Esophagus squamous epithelium (tissue), 4 donors: Measurements from ENCODE around the gene ADAMTS13.

Source experiments
- POLR2A ChIP-seq, 4 donors: fragments of 450-650 bp; IDR thresholded peaks; one replicate each; pipeline ENCODE4 v1.6.1; 2017; ENCODE audit warnings: antibody characterized with exemption in 4 of 4, mild to moderate bottlenecking in 4 of 4, moderate library complexity in 3 of 4
- TF ChIP-seq, protein P1 (sequence below), 6 experiments: fragments of 450-650 bp in 4 of 6; fragments of 200-600 bp in 2 of 6; sonication (generic) in 2 of 6; IDR thresholded peaks; one replicate each; pipeline ENCODE4 v1.5.1; 2016 to 2019; ENCODE audit warnings: antibody characterized with exemption in 6 of 6, mild to moderate bottlenecking in 4 of 6, moderate library complexity in 4 of 6

DNA sequence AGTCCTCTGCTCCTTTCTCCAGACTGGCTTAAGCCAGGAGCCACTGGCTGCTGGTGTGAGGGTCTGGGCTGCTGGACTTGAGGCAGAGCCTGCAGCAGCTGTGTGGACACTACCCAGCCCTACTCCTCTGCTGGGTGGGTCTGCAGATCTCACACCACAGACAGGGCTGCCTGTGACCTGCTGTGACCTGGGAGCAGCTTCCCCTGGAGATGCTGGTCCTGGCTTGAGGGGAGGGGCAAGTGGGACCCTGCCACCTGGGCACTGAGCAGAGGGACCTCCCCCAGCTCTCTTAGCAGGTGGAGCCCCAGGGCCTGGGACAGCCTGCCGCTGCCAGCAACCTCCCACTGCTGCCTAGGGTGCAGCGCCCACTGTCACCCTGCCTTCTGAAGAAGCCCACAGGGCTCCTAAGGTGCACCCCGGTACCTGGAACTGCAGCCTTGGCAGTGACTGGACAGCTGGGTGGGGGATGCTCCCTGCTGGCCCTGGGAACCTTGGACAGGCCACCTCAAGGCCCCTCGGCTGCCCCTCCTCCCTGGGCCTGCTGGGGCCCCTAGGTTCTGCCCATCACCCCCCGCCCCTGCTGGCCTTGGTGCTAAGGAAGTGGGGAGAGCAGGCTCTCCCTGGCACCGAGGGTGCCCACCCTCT is 46.7 kb downstream of the ADAMTS13 start:
- TF ChIP-seq, protein P1, sequence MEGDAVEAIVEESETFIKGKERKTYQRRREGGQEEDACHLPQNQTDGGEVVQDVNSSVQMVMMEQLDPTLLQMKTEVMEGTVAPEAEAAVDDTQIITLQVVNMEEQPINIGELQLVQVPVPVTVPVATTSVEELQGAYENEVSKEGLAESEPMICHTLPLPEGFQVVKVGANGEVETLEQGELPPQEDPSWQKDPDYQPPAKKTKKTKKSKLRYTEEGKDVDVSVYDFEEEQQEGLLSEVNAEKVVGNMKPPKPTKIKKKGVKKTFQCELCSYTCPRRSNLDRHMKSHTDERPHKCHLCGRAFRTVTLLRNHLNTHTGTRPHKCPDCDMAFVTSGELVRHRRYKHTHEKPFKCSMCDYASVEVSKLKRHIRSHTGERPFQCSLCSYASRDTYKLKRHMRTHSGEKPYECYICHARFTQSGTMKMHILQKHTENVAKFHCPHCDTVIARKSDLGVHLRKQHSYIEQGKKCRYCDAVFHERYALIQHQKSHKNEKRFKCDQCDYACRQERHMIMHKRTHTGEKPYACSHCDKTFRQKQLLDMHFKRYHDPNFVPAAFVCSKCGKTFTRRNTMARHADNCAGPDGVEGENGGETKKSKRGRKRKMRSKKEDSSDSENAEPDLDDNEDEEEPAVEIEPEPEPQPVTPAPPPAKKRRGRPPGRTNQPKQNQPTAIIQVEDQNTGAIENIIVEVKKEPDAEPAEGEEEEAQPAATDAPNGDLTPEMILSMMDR (IDR thresholded peaks at IDR 0.05), result no peak
- no peak for TF ChIP-seq POLR2A (IDR thresholded peaks at IDR 0.05)
